ENCODE results near the gene ANKLE1.
"Not testable (repeated sequence)": the region's sequence is repeated elsewhere in the genome, so short reads cannot be mapped to it uniquely, and the experiment has no call there.

Gene ANKLE1

DNA sequence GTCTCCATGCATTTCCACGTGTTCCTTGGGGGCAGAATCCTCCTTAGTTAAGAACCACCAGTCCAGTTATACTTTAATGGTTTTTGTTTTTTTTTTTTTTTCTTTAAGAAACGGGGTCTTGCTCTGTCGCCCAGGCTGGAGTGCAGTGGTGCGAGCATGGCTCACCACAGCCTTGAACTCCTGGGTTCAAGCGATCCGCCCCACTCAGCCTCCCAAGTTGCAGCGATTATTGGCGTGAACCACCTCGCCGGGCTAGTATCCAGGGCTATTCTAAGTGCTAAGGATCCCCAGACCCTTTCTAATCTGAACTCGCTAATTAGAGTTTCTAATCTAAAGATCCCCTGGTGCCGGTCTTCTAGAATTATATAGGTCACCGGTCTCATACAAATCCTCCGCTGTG is 11.9 kb downstream of the ANKLE1 start:
- CTCF ChIA-PET: interaction anchor here (0.8 to 17.5 kb wide), 9 partner anchors 9 to 95 kb away, joined by 3 to 183 read pairs (median 7); partner anchors contain the start of genes ABHD8, ANKLE1, BABAM1 and DDA1
- H3K4me3 ChIP-seq (ENCODE audit: control insufficient read depth in 1 of 7, extremely low read depth in 1 of 7, insufficient read depth in 4 of 7, low read depth in 2 of 7, low read length in 6 of 7): no peak overlapping the region
- POLR2A ChIA-PET: interaction anchor here (1.1 kb wide), 1 partner anchor 12 kb away, joined by 3 read pairs; the partner anchor contains the start of gene MRPL34

DNA sequence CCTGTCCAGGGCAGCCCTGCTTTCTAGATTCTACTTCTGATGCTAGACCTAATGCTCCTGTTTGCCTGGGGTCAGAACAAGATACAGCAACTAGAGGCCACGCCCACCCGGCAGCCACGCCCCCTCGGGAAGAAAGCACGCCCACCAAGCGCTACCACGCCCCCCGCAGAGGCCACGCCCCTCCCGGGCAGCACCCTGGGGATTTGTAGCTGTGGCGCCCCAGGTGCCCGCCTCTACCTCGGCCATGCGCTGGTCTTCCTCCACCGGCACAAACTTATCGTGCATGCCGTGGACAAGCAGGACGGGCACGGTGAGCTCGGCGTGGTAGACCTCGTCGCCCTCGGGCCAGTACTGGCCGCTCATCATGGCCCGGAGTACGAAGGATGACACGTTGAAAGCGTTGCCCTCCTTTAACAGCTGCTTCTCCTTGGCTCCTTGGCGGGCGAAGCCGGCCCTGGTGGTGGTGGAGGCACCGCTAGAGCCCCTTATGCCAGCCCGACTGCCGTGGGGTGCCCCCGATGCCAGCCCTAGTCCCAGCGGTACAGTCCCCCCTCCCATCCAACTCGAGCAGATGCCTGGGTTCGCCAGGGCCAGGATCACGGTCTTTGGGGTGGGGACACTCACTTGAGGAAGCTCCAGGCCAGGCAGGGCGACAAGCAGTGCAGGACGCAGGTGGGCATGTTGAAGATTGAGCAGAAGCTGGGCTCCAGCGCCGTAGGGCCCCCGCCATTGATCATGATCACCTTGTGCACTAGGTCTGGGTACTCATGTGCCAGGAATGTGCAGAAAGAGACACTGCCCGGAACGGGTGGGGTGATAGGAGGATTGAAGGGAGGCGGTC is 12.6 kb downstream of the ANKLE1 start:
- no peak overlapping the region for H3K27ac ChIP-seq (ENCODE audit: insufficient read depth in 1 of 2, low read depth in 1 of 2, low read length in 2 of 2, poor library complexity in 1 of 2, severe bottlenecking in 2 of 2)
- WGBS (ENCODE audit: insufficient coverage): 93% methylated on average over 45 of the region's 48 CpGs
- H3K27me3 ChIP-seq (replicated peaks in 2 of 5; ENCODE audit: control insufficient read depth in 4 of 5, insufficient read depth in 5 of 5, low read length in 4 of 5): no peaks in the 10 kb centered on the region
- ChIA-PET POLR2A (interaction anchor here (1.1 kb wide), 1 partner anchor 11 kb away, joined by 3 read pairs; the partner anchor contains the start of gene MRPL34), CTCF (interaction anchor here (0.8 to 17.5 kb wide), 5 partner anchors 11 to 95 kb away, joined by 3 to 183 read pairs (median 5); partner anchors contain the start of genes BABAM1, MRPL34 and USHBP1)
- peak in 2 of 3 donors; percentile 48 to 53 for DNase-seq
- peaks cover 0 to 13% (median 8%) of the 10 kb centered on the region in 4 experiments for H3K4me1 ChIP-seq (ENCODE audit: control extremely low read depth in 1 of 4, control insufficient read depth in 4 of 4, insufficient read depth in 4 of 4, low read length in 3 of 4)
- H3K4me3 ChIP-seq (ENCODE audit: control insufficient read depth in 1 of 7, extremely low read depth in 1 of 7, insufficient read depth in 4 of 7, low read depth in 2 of 7, low read length in 6 of 7): no peak overlapping the region
- H3K36me3 ChIP-seq (ENCODE audit: control insufficient read depth in 4 of 4, insufficient read depth in 4 of 4, low read length in 3 of 4): peaks cover 2 to 22% (median 18%) of the 10 kb centered on the region in 4 experiments
- H3K9me3 ChIP-seq (ENCODE audit: control extremely low read depth in 1 of 5, control insufficient read depth in 4 of 5, insufficient read depth in 2 of 5, low read depth in 1 of 5, low read length in 4 of 5): peaks cover 0 to 8% (median 0%) of the 10 kb centered on the region in 5 experiments

More for the DNA sequence above, 11.9 kb downstream of the ANKLE1 start:
- Histone ChIP-seq H3K9me3 (ENCODE audit: control extremely low read depth in 1 of 5, control insufficient read depth in 4 of 5, insufficient read depth in 2 of 5, low read depth in 1 of 5, low read length in 4 of 5) (peaks cover 0 to 6% (median 0%) of the 10 kb centered on the region in 5 experiments), H3K27me3 (replicated peaks in 2 of 5; ENCODE audit: control insufficient read depth in 4 of 5, insufficient read depth in 5 of 5, low read length in 4 of 5) (no peaks in the 10 kb centered on the region), H3K36me3 (ENCODE audit: control insufficient read depth in 4 of 4, insufficient read depth in 4 of 4, low read length in 3 of 4) (peaks cover 2 to 20% (median 15%) of the 10 kb centered on the region in 4 experiments), H3K4me1 (ENCODE audit: control extremely low read depth in 1 of 4, control insufficient read depth in 4 of 4, insufficient read depth in 4 of 4, low read length in 3 of 4) (peaks cover 0 to 16% (median 8%) of the 10 kb centered on the region in 4 experiments), H3K27ac (ENCODE audit: insufficient read depth in 1 of 2, low read depth in 1 of 2, low read length in 2 of 2, poor library complexity in 1 of 2, severe bottlenecking in 2 of 2) (no peak overlapping the region)
- DNase-seq: no peak
- 94% methylated on average over 14 of the region's 14 CpGs for WGBS (ENCODE audit: insufficient coverage)

DNA sequence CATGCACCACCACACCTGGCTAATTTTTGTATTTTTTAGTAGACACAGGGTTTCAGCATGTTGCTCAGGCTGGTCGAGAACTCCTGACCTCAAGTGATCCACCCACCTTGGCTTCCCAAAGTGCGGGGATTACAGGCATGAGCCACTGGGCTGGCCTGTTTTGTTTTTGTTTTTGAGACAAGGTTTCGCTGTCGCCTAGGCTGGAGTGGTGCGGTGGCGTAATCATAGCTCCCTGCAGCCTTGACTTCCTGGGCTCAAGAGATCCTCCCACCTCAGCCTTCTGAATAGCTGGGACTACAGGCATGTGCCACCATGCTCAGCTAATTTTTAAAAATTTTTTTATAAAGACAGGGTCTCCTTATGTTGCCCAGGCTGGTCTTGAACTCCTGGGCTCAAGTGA is 13.8 kb downstream of the ANKLE1 start:
- H3K27me3 ChIP-seq (replicated peaks in 2 of 5; ENCODE audit: control insufficient read depth in 4 of 5, insufficient read depth in 5 of 5, low read length in 4 of 5); H3K9me3 ChIP-seq (ENCODE audit: control extremely low read depth in 1 of 5, control insufficient read depth in 4 of 5, insufficient read depth in 2 of 5, low read depth in 1 of 5, low read length in 4 of 5); H3K27ac ChIP-seq (ENCODE audit: insufficient read depth in 1 of 2, low read depth in 1 of 2, low read length in 2 of 2, poor library complexity in 1 of 2, severe bottlenecking in 2 of 2); POLR2A ChIA-PET; DNase-seq; H3K4me3 ChIP-seq (ENCODE audit: control insufficient read depth in 1 of 7, extremely low read depth in 1 of 7, insufficient read depth in 4 of 7, low read depth in 2 of 7, low read length in 6 of 7): not testable (repeated sequence)
- H3K4me1 ChIP-seq (ENCODE audit: control extremely low read depth in 1 of 4, control insufficient read depth in 4 of 4, insufficient read depth in 4 of 4, low read length in 3 of 4): peaks cover 0 to 11% (median 7%) of the 10 kb centered on the region in 4 experiments
- CTCF ChIA-PET: interaction anchor here (1.0 kb wide), 1 partner anchor 9 kb away, joined by 3 read pairs; no protein-coding TSS in a partner anchor
- WGBS (ENCODE audit: insufficient coverage): 100% methylated on average over 6 of the region's 6 CpGs
- H3K36me3 ChIP-seq (ENCODE audit: control insufficient read depth in 4 of 4, insufficient read depth in 4 of 4, low read length in 3 of 4): peaks cover 2 to 25% (median 19%) of the 10 kb centered on the region in 4 experiments

DNA sequence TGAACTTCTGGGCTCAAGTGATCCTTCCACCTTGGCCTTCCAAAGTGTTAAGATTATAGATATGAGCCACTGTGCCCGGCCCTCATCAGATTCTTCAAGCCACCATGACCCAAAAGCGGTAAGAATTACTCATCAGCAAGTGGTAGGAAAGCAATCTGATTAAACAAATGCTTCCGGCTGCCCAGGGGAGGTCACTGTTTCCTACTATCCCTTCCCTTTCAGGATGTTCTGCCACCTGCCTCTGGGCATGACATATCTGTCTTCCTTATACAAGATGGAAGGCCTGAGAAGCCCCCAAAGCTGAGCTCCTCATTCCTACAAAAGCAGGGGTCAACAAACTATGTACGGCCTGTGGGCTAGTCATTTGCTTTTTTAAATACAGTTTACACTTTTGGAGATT is 14.6 kb downstream of the ANKLE1 start:
- ChIA-PET POLR2A (no interaction called here), CTCF (interaction anchor here (1.0 kb wide), 1 partner anchor 8 kb away, joined by 3 read pairs; no protein-coding TSS in a partner anchor)
- Histone ChIP-seq H3K36me3 (ENCODE audit: control insufficient read depth in 4 of 4, insufficient read depth in 4 of 4, low read length in 3 of 4) (peaks cover 2 to 32% (median 23%) of the 10 kb centered on the region in 4 experiments), H3K4me1 (ENCODE audit: control extremely low read depth in 1 of 4, control insufficient read depth in 4 of 4, insufficient read depth in 4 of 4, low read length in 3 of 4) (peaks cover 0 to 11% (median 7%) of the 10 kb centered on the region in 4 experiments), H3K27me3 (replicated peaks in 2 of 5; ENCODE audit: control insufficient read depth in 4 of 5, insufficient read depth in 5 of 5, low read length in 4 of 5) (no peaks in the 10 kb centered on the region), H3K27ac (ENCODE audit: insufficient read depth in 1 of 2, low read depth in 1 of 2, low read length in 2 of 2, poor library complexity in 1 of 2, severe bottlenecking in 2 of 2) (no peak overlapping the region), H3K9me3 (ENCODE audit: control extremely low read depth in 1 of 5, control insufficient read depth in 4 of 5, insufficient read depth in 2 of 5, low read depth in 1 of 5, low read length in 4 of 5) (peaks cover 0 to 8% (median 0%) of the 10 kb centered on the region in 5 experiments), H3K4me3 (ENCODE audit: control insufficient read depth in 1 of 7, extremely low read depth in 1 of 7, insufficient read depth in 4 of 7, low read depth in 2 of 7, low read length in 6 of 7) (no peak overlapping the region)
- WGBS (ENCODE audit: insufficient coverage): 90% methylated on average over 3 of the region's 4 CpGs
- peak in 1 of 3 donors; percentile 13 for DNase-seq

DNA sequence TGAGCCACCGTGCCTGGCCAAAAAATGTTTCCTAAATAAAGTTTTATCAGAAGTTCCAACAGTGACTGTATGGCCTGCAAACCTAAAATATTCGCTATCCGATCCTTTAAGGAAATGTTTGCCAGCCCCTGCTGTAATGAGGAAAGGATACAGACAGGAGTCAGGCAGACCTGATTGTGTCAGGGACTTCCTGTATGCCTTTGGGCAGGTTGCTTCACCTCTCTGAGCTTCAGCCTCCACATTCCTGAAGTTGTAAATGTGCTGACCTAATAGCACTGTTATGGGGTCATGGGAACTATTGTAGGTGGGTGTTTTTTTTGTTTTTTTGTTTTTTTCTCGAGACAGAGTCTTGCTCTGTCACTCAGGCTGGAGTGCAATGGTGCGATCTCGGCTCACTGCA is 15.3 kb downstream of the ANKLE1 start:
- no peak for DNase-seq
- CTCF ChIA-PET: interaction anchor here (0.6 kb wide), 1 partner anchor 52 kb away, joined by 3 read pairs; no protein-coding TSS in a partner anchor

DNA sequence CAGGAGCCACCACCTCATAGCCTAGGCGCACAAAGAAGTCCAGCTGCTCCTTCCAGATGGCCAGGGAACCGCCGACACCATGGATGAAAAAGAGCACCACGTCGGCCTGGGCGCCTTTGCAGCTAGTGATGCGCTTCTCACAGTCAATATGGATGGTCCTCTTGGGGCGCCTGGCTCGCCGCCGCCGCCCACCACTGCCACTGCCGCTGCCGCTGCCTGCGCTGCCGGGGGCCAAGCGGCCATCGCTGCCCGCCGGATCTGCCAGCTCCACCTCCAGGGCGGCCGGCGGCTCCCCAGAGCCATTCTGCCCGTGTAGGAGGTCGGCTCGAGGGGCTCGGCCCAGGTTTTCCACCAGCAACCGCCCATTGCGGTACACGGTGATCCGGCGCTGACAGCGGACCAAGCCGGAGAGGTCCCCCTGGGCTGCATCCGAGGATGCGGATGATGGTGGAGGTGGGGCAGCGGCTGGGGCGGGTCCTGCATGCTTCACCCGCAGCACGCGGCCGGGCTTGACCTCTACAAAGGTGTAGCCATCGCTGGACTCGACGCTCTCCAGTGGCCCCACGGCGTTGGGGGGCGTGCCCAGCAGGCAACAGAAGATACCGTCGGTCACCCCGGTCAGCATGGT is 19.4 kb downstream of the ANKLE1 start:
- H3K27ac ChIP-seq (ENCODE audit: insufficient read depth in 1 of 2, low read depth in 1 of 2, low read length in 2 of 2, poor library complexity in 1 of 2, severe bottlenecking in 2 of 2): no peak overlapping the region
- CTCF ChIA-PET: interaction anchor here (1.1 to 1.6 kb wide), 2 partner anchors 13 to 35 kb away, joined by 3 to 5 read pairs; no protein-coding TSS in a partner anchor
- no peak overlapping the region for H3K4me3 ChIP-seq (ENCODE audit: control insufficient read depth in 1 of 7, extremely low read depth in 1 of 7, insufficient read depth in 4 of 7, low read depth in 2 of 7, low read length in 6 of 7)
- POLR2A ChIA-PET: no interaction called here
- peaks cover 4 to 31% (median 25%) of the 10 kb centered on the region in 4 experiments for H3K4me1 ChIP-seq (ENCODE audit: control extremely low read depth in 1 of 4, control insufficient read depth in 4 of 4, insufficient read depth in 4 of 4, low read length in 3 of 4)
- 98% methylated on average over 46 of the region's 51 CpGs for WGBS (ENCODE audit: insufficient coverage)
- no peak for DNase-seq
- peaks cover 0 to 25% (median 18%) of the 10 kb centered on the region in 4 experiments for H3K36me3 ChIP-seq (ENCODE audit: control insufficient read depth in 4 of 4, insufficient read depth in 4 of 4, low read length in 3 of 4)
- H3K27me3 ChIP-seq (replicated peaks in 2 of 5; ENCODE audit: control insufficient read depth in 4 of 5, insufficient read depth in 5 of 5, low read length in 4 of 5): no peaks in the 10 kb centered on the region
- peaks cover 0 to 8% (median 0%) of the 10 kb centered on the region in 5 experiments for H3K9me3 ChIP-seq (ENCODE audit: control extremely low read depth in 1 of 5, control insufficient read depth in 4 of 5, insufficient read depth in 2 of 5, low read depth in 1 of 5, low read length in 4 of 5)

More for the DNA sequence above, 15.3 kb downstream of the ANKLE1 start:
- Histone ChIP-seq H3K36me3 (ENCODE audit: control insufficient read depth in 4 of 4, insufficient read depth in 4 of 4, low read length in 3 of 4) (peaks cover 2 to 34% (median 26%) of the 10 kb centered on the region in 4 experiments), H3K27ac (ENCODE audit: insufficient read depth in 1 of 2, low read depth in 1 of 2, low read length in 2 of 2, poor library complexity in 1 of 2, severe bottlenecking in 2 of 2) (no peak overlapping the region), H3K27me3 (replicated peaks in 2 of 5; ENCODE audit: control insufficient read depth in 4 of 5, insufficient read depth in 5 of 5, low read length in 4 of 5) (no peaks in the 10 kb centered on the region), H3K4me3 (ENCODE audit: control insufficient read depth in 1 of 7, extremely low read depth in 1 of 7, insufficient read depth in 4 of 7, low read depth in 2 of 7, low read length in 6 of 7) (no peak overlapping the region), H3K9me3 (ENCODE audit: control extremely low read depth in 1 of 5, control insufficient read depth in 4 of 5, insufficient read depth in 2 of 5, low read depth in 1 of 5, low read length in 4 of 5) (peaks cover 0 to 8% (median 0%) of the 10 kb centered on the region in 5 experiments), H3K4me1 (ENCODE audit: control extremely low read depth in 1 of 4, control insufficient read depth in 4 of 4, insufficient read depth in 4 of 4, low read length in 3 of 4) (peaks cover 0 to 10% (median 7%) of the 10 kb centered on the region in 4 experiments)
- WGBS (ENCODE audit: insufficient coverage): 98% methylated on average over 5 of the region's 6 CpGs
- POLR2A ChIA-PET: no interaction called here

All from common myeloid progenitor, CD34-positive (primary cell).